Inflammatory macrophage (primary cell): Measurements from ENCODE around the gene WNK1.
A peak's percentile ranks its signal among the peaks of the same experiment; 100 is the strongest.
"Not testable (repeated sequence)": the region's sequence is repeated elsewhere in the genome, so short reads cannot be mapped to it uniquely, and the experiment has no call there.

Source experiments
- DNase-seq, 2 donors: peaks; one replicate each; pipeline ENCODE4 v3.0.0-alpha.2; 2020 to 2022

Gene WNK1

DNA sequence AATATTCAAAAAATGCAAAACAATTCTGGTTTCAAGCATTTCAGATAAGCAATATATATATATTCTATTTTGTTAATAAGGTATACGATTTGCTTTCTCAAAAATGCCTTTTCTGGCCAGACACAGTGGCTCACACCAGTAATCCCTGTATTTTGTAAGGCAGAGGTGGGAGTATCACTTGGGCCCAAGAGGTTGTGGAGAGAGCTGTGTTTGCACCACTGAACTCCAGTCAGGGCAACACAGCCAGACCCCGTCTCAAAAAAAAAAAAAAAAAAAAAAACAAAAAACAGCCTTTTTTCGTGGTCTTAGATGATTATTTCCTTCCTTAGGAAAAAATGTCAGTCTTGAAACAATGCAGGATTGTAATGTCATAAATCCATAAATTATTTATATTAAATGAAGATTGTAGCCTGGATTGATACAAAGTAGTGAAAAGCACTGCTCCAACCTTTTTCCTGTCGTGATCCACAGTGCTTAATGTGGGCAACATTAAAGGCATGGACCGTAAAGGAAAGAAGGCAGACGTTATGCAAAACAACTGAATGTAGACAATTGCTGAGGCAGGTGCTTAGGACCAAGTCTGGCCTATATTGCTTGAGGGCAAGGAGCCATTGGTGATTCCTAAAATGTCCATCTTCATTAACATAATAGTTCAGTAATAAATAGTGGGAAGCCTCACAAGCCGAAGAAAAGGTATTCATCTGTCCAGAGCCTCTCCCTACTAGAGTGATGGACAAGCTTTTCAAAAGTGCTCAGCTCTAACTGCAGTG, 160.3 kb downstream of the WNK1 start:
- no peak for DNase-seq

DNA sequence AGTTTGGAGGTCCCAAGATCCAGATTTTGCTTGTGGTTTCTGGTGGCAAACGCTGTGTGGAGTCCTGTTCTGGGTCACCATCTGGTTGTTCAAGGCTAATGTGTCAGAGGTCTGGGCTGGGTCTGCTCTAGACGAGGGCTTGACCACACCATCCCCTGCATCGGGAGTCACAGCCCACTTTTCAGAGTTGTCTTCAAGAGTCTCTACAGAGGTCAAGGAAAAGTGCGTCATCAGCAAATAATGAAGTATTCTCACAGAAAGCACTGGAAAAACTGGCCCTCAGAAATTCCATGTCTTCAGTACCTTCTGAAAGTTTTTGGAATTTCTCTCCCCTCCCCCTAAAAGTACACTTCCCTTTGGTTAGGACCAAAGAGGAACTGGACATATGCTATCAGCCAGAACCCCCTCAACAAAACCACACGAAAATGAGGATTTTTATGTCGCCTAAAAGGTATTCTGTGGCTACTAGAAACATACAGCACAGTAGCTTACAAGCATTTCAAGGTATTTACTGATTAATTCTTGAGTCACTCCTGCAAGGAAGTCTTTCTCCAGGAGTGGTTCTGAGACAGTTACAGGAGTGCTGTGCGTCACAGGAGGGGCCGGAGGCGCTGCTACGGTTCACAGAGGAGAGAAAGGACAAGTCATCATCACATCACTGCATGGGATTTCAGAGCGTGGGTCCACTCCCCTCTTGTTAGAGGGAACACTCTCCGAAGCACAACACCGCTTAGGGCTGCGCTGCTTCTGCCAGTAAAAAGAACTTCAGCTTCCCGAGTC, 161.7 kb downstream of the WNK1 start:
- DNase-seq, result peak; percentile 11 to 17

DNA sequence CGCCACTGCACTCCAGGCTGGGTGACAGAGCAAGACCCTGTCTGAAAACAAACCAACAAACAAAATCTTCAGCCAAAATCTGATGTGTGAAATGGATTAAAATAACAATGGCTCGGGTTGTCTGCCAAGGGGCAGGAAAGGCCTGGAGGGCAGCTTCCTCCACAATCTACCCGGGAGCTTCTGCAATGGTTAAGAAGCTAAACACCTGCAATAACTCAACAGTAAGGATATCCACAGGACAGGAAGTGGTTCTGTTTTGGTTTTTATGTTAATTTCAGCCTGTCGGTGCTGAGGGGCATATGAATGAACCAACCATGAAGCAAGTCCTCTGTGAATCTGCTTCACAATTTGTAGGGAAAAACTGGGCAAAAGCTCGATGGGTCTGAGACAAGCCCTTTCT, 162.7 kb downstream of the WNK1 start:
- DNase-seq, result no peak

DNA sequence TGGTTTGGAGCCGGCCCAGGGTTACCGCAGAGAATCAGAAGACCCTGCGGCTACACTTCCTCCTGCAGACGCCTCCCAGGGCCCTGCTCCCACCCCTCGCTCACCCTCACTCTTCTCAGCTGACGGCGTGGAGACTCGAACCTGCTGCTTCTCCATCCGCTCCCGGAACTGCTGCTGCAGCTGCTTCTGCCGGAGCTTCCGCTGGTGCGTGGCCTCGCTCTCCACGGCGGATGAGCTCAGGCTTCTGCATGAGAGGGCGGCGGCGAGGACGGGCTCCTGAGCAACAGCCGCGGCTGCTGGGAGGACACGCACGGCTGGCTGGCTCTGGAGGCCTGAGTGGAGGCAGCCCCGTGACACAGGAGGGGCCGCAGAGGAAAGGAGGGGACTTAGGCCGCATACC, 163.9 kb downstream of the WNK1 start:
- peak in 1 of 2 donors; percentile 48 for DNase-seq

DNA sequence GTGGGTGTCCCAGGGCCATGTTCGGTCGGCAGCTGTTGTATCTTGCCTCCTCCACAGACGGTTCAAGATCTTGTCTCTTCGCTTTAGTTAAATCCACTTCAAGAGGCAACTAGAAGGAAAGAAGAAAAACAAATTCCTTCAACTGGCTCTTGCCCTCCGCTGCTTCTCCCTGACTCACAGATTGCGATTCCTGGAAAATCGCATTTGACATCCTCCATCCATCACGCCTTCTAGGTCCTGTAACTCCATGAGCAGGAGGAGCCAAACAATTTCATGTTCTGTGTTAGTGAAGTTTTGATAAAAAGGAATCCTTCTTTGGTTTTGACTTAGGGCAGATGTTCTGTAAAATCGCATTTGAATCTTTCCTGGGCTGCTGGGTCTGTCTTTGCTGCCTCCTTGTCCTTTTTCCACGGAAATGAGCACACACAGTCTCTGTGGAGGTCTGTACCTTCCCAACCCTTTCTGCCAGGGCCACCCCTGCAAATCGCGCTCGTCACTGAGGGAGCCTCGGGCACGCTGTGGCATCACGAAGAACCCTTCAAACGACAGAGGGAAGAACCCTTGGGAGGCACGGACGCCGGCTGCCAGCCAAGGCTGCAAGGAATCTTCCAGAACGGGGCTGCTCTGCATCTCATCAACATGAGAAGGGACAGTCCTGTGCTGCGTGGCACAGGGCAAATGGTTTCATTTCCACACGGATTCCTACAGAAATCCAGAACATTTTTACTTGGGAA, 164.5 kb downstream of the WNK1 start:
- DNase-seq, result no peak

DNA sequence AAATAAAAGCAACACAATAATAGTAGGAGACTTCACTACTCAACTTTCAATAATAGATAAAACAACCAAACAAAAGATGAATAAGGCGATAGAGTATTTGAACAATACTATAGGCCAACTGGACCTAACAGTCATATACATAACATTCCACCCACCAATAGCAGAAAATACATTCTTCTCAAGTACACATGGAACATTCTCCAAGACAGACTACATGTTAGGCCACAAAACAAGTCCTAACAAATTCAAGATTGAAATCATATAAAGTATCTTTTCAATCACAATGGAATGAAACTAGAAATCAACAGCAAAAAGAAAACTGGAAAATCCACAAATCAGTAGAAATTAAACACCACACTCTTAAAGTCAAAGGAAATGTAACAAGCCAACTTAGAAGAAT, 168.3 kb downstream of the WNK1 start:
- no peak for DNase-seq

DNA sequence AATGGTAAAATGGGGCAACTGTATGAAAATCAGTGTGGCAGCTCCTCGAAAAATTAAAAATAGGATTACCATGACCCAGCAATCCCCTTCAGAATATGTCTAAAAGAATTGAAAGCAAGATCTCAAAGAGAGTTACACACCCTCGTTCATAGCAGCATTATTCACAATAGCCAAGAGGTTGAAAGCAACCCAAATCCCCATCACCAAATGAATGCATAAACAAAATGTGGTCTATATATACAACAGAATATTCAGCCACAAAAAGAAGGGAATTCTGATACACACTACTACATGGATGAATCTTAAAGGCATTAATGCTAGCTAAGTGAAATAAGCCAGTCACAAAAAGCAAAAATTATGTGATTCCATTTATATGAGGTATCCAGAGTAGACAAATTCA, 169.9 kb downstream of the WNK1 start:
- DNase-seq, result no peak

DNA sequence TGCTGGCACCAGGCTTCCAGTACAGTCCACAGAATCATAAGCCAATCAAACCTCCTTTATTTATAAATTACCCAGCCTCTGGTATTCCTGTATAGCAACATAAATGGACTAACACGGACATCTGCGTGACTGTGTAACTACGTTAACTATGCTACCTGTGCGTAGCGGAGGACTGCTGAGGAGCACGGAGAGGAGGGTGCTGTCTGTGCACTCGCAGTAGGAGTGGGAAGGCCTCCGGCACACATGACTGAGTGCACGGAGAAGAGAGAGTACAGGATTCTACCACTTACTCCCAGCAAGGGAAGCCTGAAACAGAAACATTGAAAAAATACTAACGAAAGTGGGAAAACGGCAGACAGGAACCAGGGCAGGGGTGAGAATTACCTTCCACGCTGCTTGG, 174.3 kb downstream of the WNK1 start:
- no peak for DNase-seq

DNA sequence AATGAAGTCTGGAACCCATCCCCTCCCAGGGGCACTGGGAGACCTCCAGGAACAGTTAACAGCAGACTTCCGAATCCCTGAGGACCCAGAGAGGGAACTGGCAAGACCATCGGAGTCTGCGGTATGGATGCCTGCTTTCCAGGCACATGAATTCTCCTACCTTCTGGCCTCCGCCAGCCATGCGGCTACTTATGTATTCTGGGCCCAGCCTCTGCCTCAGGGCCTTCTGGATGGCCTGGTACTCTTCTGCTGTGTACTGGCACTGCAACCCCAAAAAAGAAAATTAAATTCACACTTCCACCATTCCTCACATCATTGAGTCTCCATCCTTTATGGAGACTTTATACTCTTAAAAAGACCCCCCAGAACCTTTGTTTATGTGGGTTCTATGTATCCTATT, 178.7 kb downstream of the WNK1 start:
- DNase-seq, result no peak

DNA sequence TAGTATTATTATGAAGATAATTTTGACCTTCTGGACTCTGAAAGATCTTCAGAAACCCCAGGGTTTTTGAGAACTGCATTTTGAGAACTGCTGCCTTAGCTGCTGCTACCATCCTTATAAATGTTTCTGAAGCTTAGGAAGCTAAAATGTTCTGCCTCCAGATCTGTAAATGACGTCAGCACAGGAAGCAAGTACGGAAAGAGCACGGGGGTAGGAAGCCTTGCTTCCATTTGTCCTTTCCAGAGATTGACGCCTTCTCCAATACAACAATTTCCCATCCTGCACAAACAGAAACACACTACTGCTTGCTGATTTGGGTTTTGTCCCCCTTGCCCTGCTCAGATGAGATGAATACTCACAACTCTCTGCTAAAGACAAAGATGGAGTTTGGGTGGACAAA, 179.2 kb downstream of the WNK1 start:
- no peak for DNase-seq

DNA sequence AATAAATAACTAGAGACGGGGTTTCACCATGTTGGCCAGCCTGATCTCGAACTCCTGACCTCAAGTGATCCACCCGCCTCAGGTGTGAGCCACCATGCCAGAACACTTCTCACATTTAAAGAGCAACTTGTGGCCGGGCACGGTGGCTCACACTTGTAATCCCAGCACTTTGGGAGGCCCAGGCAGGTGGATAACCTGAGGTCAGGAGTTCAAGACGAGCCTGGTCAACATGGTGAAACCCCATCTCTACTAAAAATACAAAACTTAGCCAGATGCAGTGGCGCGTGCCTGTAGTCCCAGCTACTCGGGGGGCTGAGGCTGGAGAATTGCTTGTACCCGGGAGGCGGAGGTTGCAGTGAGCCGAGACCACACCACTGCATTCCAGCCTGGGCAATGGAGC, 183.5 kb downstream of the WNK1 start:
- not testable (repeated sequence) for DNase-seq

DNA sequence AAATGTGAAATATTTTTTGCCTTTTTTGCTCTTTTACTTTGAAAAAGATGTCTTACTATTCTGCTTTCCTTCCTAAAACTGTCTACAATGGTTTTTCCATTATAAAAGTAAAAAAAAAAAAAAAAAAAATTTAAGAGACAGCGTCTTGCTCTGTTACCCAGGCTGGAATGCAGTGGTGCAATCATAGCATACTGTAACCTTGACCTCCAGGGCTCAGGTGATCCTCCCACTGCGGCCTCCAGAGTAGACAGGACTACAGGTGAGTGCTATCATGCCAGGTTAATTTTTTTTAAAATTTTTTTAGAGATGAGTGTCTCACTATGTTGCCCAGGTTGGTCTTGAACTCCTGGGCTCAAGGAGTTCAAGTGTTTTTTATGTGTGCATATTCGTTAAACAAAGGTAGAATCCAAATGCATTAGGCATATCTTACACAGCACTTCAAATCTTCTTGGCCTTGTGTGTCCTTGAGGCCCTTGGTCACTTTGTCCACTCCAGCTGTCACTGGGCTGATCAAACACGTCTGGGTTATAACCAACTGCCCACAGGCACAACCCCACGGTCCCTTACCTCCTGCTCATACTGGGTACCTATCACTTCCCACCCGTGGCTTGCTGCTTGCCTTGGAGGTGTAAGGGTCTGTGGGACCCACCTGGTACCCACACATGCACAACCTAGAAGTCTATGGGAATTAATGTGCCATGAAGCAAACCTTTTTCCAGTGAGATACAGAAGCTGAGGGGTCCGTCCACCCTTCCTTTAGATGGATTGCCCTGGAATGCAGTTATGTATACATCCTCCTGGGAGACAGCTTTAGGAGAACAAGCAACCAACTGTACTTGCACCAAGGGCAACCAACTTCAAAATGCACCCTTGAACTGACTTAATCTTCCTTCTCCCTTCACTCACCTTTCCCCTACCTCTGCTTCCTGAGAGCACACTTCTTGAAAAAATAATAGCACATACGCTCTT, 184.3 kb downstream of the WNK1 start:
- no peak for DNase-seq

DNA sequence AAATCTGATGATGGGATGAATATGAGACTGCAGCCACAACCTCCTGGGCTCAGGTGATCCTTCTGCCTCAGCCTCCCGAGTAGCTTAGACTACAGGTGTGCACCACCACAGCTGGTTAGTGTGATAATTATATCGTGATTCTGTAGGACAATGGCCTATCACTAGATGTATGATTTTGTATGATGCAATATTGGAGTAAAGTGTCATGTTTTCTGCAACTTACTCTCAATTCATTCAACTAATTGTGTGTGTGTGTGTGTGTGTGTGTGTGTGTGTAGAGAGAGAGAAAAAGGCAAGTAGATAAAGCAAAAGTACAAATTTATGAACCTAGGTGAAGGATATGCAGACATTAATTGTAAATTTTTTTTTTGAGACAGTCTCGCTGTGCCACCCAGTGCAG, 186.4 kb downstream of the WNK1 start:
- DNase-seq, result no peak

DNA sequence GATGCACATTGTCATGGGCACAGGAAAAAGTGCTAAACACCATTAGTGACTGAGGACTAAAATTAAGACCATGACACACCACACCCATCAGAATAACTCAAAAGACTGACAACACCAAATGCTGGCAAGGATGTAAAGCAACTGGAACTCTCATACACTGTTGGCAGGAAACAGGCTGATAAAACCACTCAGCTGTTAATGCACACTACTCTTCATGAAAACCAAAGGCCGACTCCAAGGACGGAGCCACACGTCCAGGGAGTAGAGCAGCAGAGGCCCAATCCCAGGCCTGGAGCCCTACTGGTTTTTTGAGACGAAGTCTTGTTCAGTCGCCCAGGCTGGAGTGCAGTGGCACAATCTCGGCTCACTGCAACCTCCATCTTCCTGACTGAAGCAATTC, 190.7 kb downstream of the WNK1 start:
- no peak for DNase-seq

DNA sequence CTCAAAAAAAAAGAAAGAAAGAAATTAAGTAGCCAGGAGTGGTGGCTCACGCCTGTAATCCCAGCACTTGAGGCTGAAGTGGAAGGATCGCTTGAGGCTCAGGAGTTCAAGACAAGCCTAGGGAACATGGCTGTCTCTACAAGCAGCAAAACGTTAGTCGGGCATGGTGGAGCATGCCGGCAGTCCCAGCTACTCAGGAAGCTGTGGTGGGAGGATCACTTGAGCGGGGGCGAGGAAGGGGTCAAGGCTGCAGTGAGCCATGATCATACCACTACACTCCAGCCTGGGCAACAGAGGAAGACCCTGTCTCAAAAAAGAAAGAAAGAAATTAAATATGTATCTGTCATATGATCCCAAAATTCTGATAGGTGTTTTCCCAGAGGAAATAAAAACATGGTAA, 191.8 kb downstream of the WNK1 start:
- DNase-seq, result peak; percentile 16 to 68

DNA sequence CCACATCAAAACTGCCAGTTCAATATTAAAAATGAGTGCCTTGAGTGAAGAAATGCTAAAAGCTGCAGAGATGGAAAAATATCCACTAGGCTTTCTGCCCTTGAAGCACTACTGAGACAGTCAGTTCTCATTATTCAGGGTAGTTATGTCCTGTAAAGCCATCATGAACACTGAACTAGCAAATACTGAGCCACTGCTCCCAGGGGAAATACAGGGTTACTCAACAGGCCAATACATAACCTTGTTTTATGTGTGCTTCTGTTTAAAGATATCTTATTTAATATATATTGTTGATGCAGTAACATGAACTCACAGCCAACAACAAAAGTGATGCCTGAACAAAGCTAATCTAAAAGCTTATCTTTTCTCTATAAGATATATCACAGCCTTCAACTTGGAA, 193.8 kb downstream of the WNK1 start:
- peak in 1 of 2 donors; percentile 20 for DNase-seq

DNA sequence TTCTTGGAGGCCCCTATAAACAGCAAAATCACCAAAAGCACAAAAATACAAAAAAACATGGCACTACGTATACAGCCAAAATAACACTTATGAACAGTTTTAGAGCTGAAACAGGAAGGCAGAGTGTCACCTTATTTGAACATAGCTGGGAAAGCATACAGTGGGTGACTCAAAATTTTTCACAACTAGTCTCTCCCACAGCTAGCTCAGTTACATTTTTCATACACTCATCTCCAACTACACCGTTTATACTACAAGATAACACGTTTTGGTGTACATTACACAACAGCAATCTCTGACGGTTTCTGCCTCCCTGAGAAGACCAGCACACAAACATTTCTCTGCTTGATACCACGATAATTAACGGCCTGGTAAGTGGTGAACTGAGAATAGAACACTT, 194.3 kb downstream of the WNK1 start:
- DNase-seq, result peak; percentile 26 to 42

DNA sequence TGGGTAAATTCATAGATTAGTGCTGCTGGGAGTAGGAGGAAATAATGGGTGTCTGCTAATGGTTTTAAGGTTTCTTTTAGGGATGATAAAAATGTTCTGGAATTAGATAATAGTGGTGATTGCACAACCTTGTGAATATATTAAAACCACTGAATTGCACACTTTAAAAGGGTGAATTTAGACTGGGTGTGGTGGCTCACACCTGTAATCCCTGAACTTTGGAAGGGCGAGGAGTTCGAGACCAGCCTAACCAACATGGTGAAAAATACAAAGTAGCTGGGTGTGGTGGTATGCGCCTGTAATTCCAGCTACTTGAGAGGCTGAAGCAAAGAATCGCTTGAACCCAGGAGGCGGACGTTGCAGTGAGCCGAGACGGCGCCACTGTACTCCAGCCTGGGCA, 195.9 kb downstream of the WNK1 start:
- no peak for DNase-seq

DNA sequence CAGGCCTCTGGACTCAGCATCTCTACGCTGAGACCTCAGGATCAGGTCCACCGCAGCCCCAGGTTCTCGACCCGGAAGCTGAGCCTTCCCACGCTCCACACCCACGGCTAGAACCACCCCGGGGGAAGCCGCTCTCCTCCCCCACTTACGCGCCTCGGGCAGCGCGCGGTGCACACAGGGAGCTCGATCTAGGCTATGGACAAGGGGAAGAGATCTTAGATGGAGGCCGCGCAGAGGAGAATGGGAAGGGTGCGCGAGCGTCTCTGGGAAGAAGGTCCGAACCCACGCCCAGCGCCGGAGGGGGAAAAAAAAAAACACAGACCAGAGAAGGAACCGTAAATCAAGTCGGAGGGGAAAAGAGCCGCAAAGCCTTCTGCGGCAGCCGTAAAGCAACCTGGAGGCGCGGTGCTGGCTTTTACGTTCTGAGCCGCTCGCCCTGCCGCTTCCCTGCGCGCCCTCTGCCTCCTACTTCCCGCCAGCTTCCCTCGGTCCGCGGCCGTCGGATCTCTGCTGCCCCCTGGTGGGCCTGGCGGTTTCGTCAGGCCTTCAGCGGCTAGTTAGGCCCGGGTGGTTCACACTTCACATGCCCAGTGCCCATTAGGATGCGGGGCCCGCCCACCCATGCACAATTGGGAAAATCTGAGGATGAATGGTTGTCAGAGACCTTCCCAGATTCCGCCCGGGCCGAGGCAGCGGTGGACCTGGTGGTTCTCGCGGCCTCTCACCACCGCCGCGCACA, 197.2 kb downstream of the WNK1 start, which contains the start of gene RAD52:
RAD52 (minus strand) TSS at position 242 of the 739 bp plus-strand sequence. CDS start 16,636 bp downstream, outside the sequence.
- DNase-seq, result peak; percentile 99

DNA sequence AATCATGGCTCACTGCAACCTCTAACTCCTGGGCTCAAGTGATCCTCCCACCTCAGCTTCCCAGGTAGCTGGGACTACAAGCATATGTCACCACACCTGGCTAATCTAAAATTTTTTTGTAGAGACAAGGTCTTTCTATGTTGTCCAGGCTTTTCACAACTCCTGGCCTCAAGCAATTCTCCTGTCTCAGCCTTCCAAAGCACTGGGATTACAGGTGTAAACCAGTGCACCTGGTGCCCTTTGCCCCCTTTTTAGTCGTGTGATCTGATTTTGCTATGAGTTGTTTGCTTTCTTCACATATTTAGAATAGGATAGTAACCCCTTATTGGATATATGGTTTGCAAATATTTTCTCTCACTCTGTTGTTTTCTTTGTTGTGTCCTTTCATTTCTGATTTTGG, 198.8 kb downstream of the WNK1 start:
- no peak for DNase-seq

DNA sequence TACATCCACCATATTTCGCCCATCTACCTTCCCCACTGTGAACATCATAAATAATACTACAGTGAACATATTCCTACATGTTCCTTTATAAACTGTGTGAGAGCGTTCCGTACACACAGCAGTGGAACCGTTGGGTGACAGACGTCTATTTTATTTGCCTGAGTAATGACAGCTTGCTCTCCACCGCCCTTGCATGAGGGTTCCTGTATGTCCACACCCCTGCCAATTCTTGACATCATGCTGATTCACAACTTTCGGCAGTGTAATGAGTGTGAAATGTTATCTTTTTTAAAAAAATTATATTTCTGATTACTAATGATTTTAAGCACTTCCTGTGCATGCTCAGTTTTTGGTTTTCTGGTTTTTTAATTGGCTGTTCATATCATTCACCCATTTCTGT, 201.4 kb downstream of the WNK1 start:
- DNase-seq, result peak in 1 of 2 donors; percentile 17
